ENCODE measurements around the gene ZBTB8OS.

Gene ZBTB8OS

GRCh38 chr1:32665915-32666314 is 15.6 kb upstream of the ZBTB8OS start:
- Histone ChIP-seq H3K4me2 (ENCODE audit: insufficient read depth, low read length, poor library complexity, severe bottlenecking) (no peak overlapping the region), H2BK5ac (ENCODE audit: low read length) (no peak overlapping the region), H2BK120ac (ENCODE audit: low read depth, low read length) (no peak overlapping the region), H3K36me3 (replicated peaks in 1 of 2; ENCODE audit: control insufficient read depth in 2 of 2, insufficient read depth in 2 of 2, low read length in 2 of 2) (peaks cover 35 to 99% of the 10 kb centered on the region in 2 donors), H3K23ac (ENCODE audit: low read depth, low read length, poor library complexity) (no peak overlapping the region), H3K18ac (ENCODE audit: low read length) (no peak overlapping the region), H3K14ac (ENCODE audit: low read length) (no peak overlapping the region), H2AK5ac (ENCODE audit: low read depth, low read length) (no peak overlapping the region), H4K91ac (ENCODE audit: low read depth, low read length, poor library complexity) (no peak overlapping the region), H3K9ac (ENCODE audit: low read depth, low read length, poor library complexity) (no peak overlapping the region), H4K8ac (ENCODE audit: low read depth, low read length) (no peak overlapping the region), H3K27me3 (ENCODE audit: control insufficient read depth in 3 of 3, insufficient read depth in 3 of 3, low read depth in 1 of 3, low read length in 3 of 3) (no peaks in the 10 kb centered on the region), H3K4me1 (ENCODE audit: control insufficient read depth in 2 of 2, insufficient read depth in 1 of 2, low read depth in 1 of 2, low read length in 2 of 2) (no peaks in the 10 kb centered on the region), H3K4me3 (ENCODE audit: low read length in 2 of 2) (no peak overlapping the region), H3K4ac (ENCODE audit: low read length) (no peak overlapping the region), H3K27ac (replicated peaks; ENCODE audit: low read length) (no peak overlapping the region), H2AFZ (ENCODE audit: low read length) (no peak overlapping the region), H3K9me3 (replicated peaks in 1 of 2; ENCODE audit: control insufficient read depth in 2 of 2, insufficient read depth in 1 of 2, low read depth in 1 of 2, low read length in 2 of 2) (peaks cover 0 to 6% of the 10 kb centered on the region in 2 donors), H2BK15ac (ENCODE audit: low read length) (no peak overlapping the region), H2BK12ac (ENCODE audit: low read length) (no peak overlapping the region), H3K79me1 (ENCODE audit: low read depth, low read length) (no peaks in the 10 kb centered on the region)
- no CpG with 5 or more reads among the region's 1 CpG for WGBS, 2 donors (ENCODE audit: extremely low coverage in 2 of 2, insufficient read length in 2 of 2, insufficient replicate concordance in 1 of 2)
- DNase-seq (ENCODE audit: low spot score) = no peak

DNA sequence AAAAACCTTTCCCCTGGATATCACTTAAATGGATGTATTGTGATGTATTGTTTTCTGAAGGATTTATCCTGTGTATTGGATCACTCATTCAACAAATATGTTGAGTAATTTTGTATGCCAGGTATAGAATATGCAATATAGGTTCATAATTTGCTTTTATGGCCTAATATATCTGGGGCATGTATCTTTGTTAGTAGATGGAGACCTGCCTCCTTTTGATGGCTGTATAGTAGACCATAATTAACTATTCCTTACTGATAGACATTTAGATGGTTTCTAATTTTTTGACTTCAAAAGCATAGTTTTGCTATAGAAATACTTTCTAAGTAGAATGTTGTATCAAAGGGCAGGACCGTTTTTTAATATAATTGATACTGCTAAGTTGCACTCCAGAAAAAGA is 9.2 kb upstream of the ZBTB8OS start:
- Histone ChIP-seq H3K4me2 (ENCODE audit: insufficient read depth, low read length, poor library complexity, severe bottlenecking) (no peak overlapping the region), H2BK5ac (ENCODE audit: low read length) (no peak overlapping the region), H3K79me1 (ENCODE audit: low read depth, low read length) (peaks cover 2% of the 10 kb centered on the region), H3K23ac (ENCODE audit: low read depth, low read length, poor library complexity) (no peak overlapping the region), H3K36me3 (replicated peaks in 1 of 2; ENCODE audit: control insufficient read depth in 2 of 2, insufficient read depth in 2 of 2, low read length in 2 of 2) (peaks cover 39 to 98% of the 10 kb centered on the region in 2 donors), H4K91ac (ENCODE audit: low read depth, low read length, poor library complexity) (no peak overlapping the region), H3K14ac (ENCODE audit: low read length) (no peak overlapping the region), H3K4ac (ENCODE audit: low read length) (no peak overlapping the region), H2AFZ (ENCODE audit: low read length) (no peak overlapping the region), H2AK5ac (ENCODE audit: low read depth, low read length) (no peak overlapping the region), H3K18ac (ENCODE audit: low read length) (no peak overlapping the region), H4K8ac (ENCODE audit: low read depth, low read length) (no peak overlapping the region), H3K27me3 (ENCODE audit: control insufficient read depth in 3 of 3, insufficient read depth in 3 of 3, low read depth in 1 of 3, low read length in 3 of 3) (no peaks in the 10 kb centered on the region), H3K27ac (replicated peaks; ENCODE audit: low read length) (no peak overlapping the region), H3K4me3 (ENCODE audit: low read length in 2 of 2) (no peak overlapping the region), H2BK15ac (ENCODE audit: low read length) (no peak overlapping the region), H3K4me1 (ENCODE audit: control insufficient read depth in 2 of 2, insufficient read depth in 1 of 2, low read depth in 1 of 2, low read length in 2 of 2) (no peaks in the 10 kb centered on the region), H3K9me3 (replicated peaks in 1 of 2; ENCODE audit: control insufficient read depth in 2 of 2, insufficient read depth in 1 of 2, low read depth in 1 of 2, low read length in 2 of 2) (peaks cover 2 to 24% of the 10 kb centered on the region in 2 donors), H2BK120ac (ENCODE audit: low read depth, low read length) (no peak overlapping the region), H2BK12ac (ENCODE audit: low read length) (no peak overlapping the region), H3K9ac (ENCODE audit: low read depth, low read length, poor library complexity) (no peak overlapping the region)
- WGBS, 2 donors (ENCODE audit: extremely low coverage in 2 of 2, insufficient read length in 2 of 2, insufficient replicate concordance in 1 of 2) = no CpG with 5 or more reads among the region's 1 CpG
- no peak for DNase-seq (ENCODE audit: low spot score)

- no peak overlapping the region for H3K23ac ChIP-seq (ENCODE audit: low read depth, low read length, poor library complexity)
- H3K36me3 ChIP-seq (replicated peaks in 1 of 2; ENCODE audit: control insufficient read depth in 2 of 2, insufficient read depth in 2 of 2, low read length in 2 of 2) = peaks cover 24 to 64% of the 10 kb centered on the region in 2 donors
- H3K27me3 ChIP-seq (ENCODE audit: control insufficient read depth in 3 of 3, insufficient read depth in 3 of 3, low read depth in 1 of 3, low read length in 3 of 3) = no peaks in the 10 kb centered on the region
- no peak for DNase-seq (ENCODE audit: low spot score)
- H3K4ac ChIP-seq (ENCODE audit: low read length) = no peak overlapping the region
- no peak overlapping the region for H2BK15ac ChIP-seq (ENCODE audit: low read length)
- peaks cover 5% of the 10 kb centered on the region in 2 donors for H3K4me1 ChIP-seq (ENCODE audit: control insufficient read depth in 2 of 2, insufficient read depth in 1 of 2, low read depth in 1 of 2, low read length in 2 of 2)
- no peak overlapping the region for H2AFZ ChIP-seq (ENCODE audit: low read length)
- H2BK5ac ChIP-seq (ENCODE audit: low read length) = no peak overlapping the region
- no peak overlapping the region for H3K27ac ChIP-seq (replicated peaks; ENCODE audit: low read length)
- H2AK5ac ChIP-seq (ENCODE audit: low read depth, low read length) = no peak overlapping the region
- H3K9ac ChIP-seq (ENCODE audit: low read depth, low read length, poor library complexity) = no peak overlapping the region
- H2BK120ac ChIP-seq (ENCODE audit: low read depth, low read length) = no peak overlapping the region
- WGBS, 2 donors (ENCODE audit: extremely low coverage in 2 of 2, insufficient read length in 2 of 2, insufficient replicate concordance in 1 of 2) = no CpG with 5 or more reads among the region's 16 CpGs
- peak overlapping the region; percentile 71 for H3K4me2 ChIP-seq (ENCODE audit: insufficient read depth, low read length, poor library complexity, severe bottlenecking)
- H3K18ac ChIP-seq (ENCODE audit: low read length) = no peak overlapping the region
- peaks cover 4% of the 10 kb centered on the region for H3K79me1 ChIP-seq (ENCODE audit: low read depth, low read length)
- H4K91ac ChIP-seq (ENCODE audit: low read depth, low read length, poor library complexity) = no peak overlapping the region
- H4K8ac ChIP-seq (ENCODE audit: low read depth, low read length) = no peak overlapping the region
- no peak overlapping the region for H3K14ac ChIP-seq (ENCODE audit: low read length)
- H3K4me3 ChIP-seq (ENCODE audit: low read length in 2 of 2) = peak overlapping the region in 1 of 2 donors; percentile 79
- peaks cover 0 to 7% of the 10 kb centered on the region in 2 donors for H3K9me3 ChIP-seq (replicated peaks in 1 of 2; ENCODE audit: control insufficient read depth in 2 of 2, insufficient read depth in 1 of 2, low read depth in 1 of 2, low read length in 2 of 2)
- H2BK12ac ChIP-seq (ENCODE audit: low read length) = no peak overlapping the region
Measured at GRCh38 chr1:32652244-32652962, 2.1 kb upstream of the ZBTB8OS start.

DNA sequence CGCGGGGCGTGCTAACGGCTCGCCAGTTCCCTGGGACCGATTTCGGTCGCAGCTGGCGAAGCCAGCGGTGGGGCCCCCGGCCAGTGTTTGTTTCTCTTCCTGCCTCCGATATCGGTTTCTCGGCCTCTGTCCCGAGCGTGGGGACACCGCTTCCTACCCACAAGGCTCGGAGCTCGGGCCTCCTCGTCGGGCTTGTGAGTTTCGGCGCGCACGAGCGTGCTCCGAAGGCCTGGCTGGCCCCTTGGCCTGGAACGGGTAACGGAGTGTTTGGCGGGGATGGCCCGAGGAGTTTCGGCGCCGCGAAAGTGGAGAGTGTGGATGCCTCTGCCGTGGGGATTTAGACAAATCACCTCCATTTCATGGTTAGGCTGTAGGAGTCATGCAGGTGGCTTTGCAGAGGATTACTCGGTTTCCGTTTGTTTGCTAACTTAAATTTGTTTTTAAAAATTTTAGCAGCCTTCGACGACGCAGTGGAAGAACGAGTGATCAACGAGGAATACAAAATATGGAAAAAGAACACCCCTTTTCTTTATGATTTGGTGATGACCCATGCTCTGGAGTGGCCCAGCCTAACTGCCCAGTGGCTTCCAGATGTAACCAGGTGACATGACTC is 1.2 kb upstream of the ZBTB8OS start:
- Histone ChIP-seq H3K27ac (replicated peaks; ENCODE audit: low read length) (peak overlapping the region; percentile 71), H2BK120ac (ENCODE audit: low read depth, low read length) (peak overlapping the region; percentile 91), H3K23ac (ENCODE audit: low read depth, low read length, poor library complexity) (peak overlapping the region; percentile 99), H2AK5ac (ENCODE audit: low read depth, low read length) (peak overlapping the region; percentile 10), H3K4me2 (ENCODE audit: insufficient read depth, low read length, poor library complexity, severe bottlenecking) (peak overlapping the region; percentile 71), H2BK12ac (ENCODE audit: low read length) (peak overlapping the region; percentile 41), H3K4ac (ENCODE audit: low read length) (peak overlapping the region; percentile 98), H3K4me3 (ENCODE audit: low read length in 2 of 2) (peak overlapping the region; percentile 79 to 87), H4K8ac (ENCODE audit: low read depth, low read length) (peak overlapping the region; percentile 96), H3K9me3 (replicated peaks in 1 of 2; ENCODE audit: control insufficient read depth in 2 of 2, insufficient read depth in 1 of 2, low read depth in 1 of 2, low read length in 2 of 2) (peaks cover 0 to 11% of the 10 kb centered on the region in 2 donors), H3K36me3 (replicated peaks in 1 of 2; ENCODE audit: control insufficient read depth in 2 of 2, insufficient read depth in 2 of 2, low read length in 2 of 2) (peaks cover 19 to 60% of the 10 kb centered on the region in 2 donors), H2BK15ac (ENCODE audit: low read length) (peak overlapping the region; percentile 60), H3K4me1 (ENCODE audit: control insufficient read depth in 2 of 2, insufficient read depth in 1 of 2, low read depth in 1 of 2, low read length in 2 of 2) (peaks cover 5% of the 10 kb centered on the region in 2 donors), H4K91ac (ENCODE audit: low read depth, low read length, poor library complexity) (peak overlapping the region; percentile 87), H3K18ac (ENCODE audit: low read length) (peak overlapping the region; percentile 100), H2AFZ (ENCODE audit: low read length) (peak overlapping the region; percentile 93), H3K9ac (ENCODE audit: low read depth, low read length, poor library complexity) (peak overlapping the region; percentile 99), H3K14ac (ENCODE audit: low read length) (peak overlapping the region; percentile 94), H3K27me3 (ENCODE audit: control insufficient read depth in 3 of 3, insufficient read depth in 3 of 3, low read depth in 1 of 3, low read length in 3 of 3) (no peaks in the 10 kb centered on the region), H3K79me1 (ENCODE audit: low read depth, low read length) (peaks cover 4% of the 10 kb centered on the region), H2BK5ac (ENCODE audit: low read length) (peak overlapping the region; percentile 62)
- no CpG with 5 or more reads among the region's 43 CpGs for WGBS, 2 donors (ENCODE audit: extremely low coverage in 2 of 2, insufficient read length in 2 of 2, insufficient replicate concordance in 1 of 2)
- no peak for DNase-seq (ENCODE audit: low spot score)
